Loucy (cell line): ENCODE data around the gene C10orf67.

Source experiments
- CTCF ChIP-seq: fragments of 200-600 bp; sonication (generic); conservative IDR thresholded peaks from 2 replicates; pipeline ENCODE4 v1.5.1; 2014; ENCODE audit warnings: mild to moderate bottlenecking, antibody characterized with exemption, low read length
- EZH2phosphoT487 ChIP-seq: fragments of 200-600 bp; IDR thresholded peaks from 2 replicates; pipeline ENCODE4 v1.6.1; 2018; ENCODE audit warnings: antibody characterized with exemption, mild to moderate bottlenecking, moderate library complexity, borderline replicate concordance

- TF ChIP-seq CTCF (no peak), EZH2phosphoT487 (no peak)
These were observed 127.1 kb downstream of the C10orf67 start for GRCh38 chr10:23217471-23217870.
